Measurements from ENCODE around the gene UBL4A.

DNA sequence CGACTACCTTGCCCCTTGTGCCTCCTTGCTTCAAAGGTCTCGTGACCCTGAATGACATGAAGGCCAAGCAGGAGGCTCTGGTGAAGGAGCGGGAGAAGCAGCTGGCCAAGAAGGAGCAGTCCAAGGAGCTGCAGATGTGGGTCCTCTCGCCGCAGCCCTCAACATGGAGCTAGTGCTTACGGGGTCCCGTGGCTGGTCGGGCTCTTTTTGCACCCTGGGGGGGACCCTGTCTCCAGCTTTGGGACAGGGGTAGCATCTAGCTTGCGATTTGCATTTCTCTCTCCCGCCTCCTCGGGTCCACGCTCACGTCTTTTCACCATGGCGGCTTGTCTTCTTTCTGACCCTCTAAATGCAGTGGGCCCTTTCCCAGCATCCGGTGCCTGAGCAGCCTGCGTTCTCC is 40.6 kb downstream of the UBL4A start:
- TF ChIP-seq, protein P1, sequence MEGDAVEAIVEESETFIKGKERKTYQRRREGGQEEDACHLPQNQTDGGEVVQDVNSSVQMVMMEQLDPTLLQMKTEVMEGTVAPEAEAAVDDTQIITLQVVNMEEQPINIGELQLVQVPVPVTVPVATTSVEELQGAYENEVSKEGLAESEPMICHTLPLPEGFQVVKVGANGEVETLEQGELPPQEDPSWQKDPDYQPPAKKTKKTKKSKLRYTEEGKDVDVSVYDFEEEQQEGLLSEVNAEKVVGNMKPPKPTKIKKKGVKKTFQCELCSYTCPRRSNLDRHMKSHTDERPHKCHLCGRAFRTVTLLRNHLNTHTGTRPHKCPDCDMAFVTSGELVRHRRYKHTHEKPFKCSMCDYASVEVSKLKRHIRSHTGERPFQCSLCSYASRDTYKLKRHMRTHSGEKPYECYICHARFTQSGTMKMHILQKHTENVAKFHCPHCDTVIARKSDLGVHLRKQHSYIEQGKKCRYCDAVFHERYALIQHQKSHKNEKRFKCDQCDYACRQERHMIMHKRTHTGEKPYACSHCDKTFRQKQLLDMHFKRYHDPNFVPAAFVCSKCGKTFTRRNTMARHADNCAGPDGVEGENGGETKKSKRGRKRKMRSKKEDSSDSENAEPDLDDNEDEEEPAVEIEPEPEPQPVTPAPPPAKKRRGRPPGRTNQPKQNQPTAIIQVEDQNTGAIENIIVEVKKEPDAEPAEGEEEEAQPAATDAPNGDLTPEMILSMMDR (optimal IDR thresholded peaks at IDR 0.05 in 1 of 3, IDR thresholded peaks at IDR 0.05 in 1 of 3, conservative IDR thresholded peaks at IDR 0.05 in 1 of 3; ENCODE audit: extremely low read depth in 1 of 3, insufficient read depth in 2 of 3, low read length in 3 of 3) = no peak
- no peak for TF ChIP-seq EZH2 (IDR thresholded peaks at IDR 0.05; ENCODE audit: low read length)

Measured in keratinocyte (primary cell).